SK-N-SH treated with all-trans-retinoic acid at 6 μM for 48 hours (cell line): Measurements from ENCODE around the gene RIC1.
"Not testable (repeated sequence)": the region's sequence is repeated elsewhere in the genome, so short reads cannot be mapped to it uniquely, and the experiment has no call there.

Experiments used
- ATAC-seq: fragments of 200-7000 bp; cut with Tn5 transposase; 3 replicates; pipeline ENCODE4 v1.9.1; 2020; ENCODE audit warnings: mild to moderate bottlenecking, moderate library complexity
- BACH2 ChIP-seq: fragments of 250-450 bp; sonication (Bioruptor Pico); IDR thresholded peaks from 2 replicates; pipeline ENCODE4 v1.9.0; 2021; ENCODE audit warnings: mild to moderate bottlenecking, borderline replicate concordance
- CREB5 ChIP-seq: fragments of 250-450 bp; sonication (Bioruptor Pico); IDR thresholded peaks from 2 replicates; pipeline ENCODE4 v1.5.1; 2020; ENCODE audit warnings: low read depth, mild to moderate bottlenecking, moderate library complexity
- CSRNP3 ChIP-seq: fragments of 250-450 bp; sonication (Bioruptor Pico); IDR thresholded peaks from 2 replicates; pipeline ENCODE4 v1.5.1; 2021; ENCODE audit warnings: mild to moderate bottlenecking, moderate library complexity
- ESRRG ChIP-seq: fragments of 250-450 bp; sonication (Bioruptor Pico); IDR thresholded peaks from 2 replicates; pipeline ENCODE4 v1.6.1; 2021; ENCODE audit warnings: mild to moderate bottlenecking
- ISL1 ChIP-seq: fragments of 250-450 bp; sonication (Bioruptor Pico); IDR thresholded peaks from 2 replicates; pipeline ENCODE4 v2.1.2; 2022; ENCODE audit warnings: mild to moderate bottlenecking, moderate library complexity
- OSR1 ChIP-seq: fragments of 250-450 bp; sonication (Bioruptor Pico); IDR thresholded peaks from 2 replicates; pipeline ENCODE4 v1.8.0; 2022; ENCODE audit warnings: moderate library complexity, mild to moderate bottlenecking, inconsistent platforms
- POU6F1 ChIP-seq: fragments of 250-450 bp; sonication (Bioruptor Pico); IDR thresholded peaks from 2 replicates; pipeline ENCODE4 v1.8.0; 2021; ENCODE audit warnings: low read depth, mild to moderate bottlenecking, moderate library complexity, borderline replicate concordance
- PPARA ChIP-seq: fragments of 250-450 bp; sonication (Bioruptor Pico); IDR thresholded peaks from 2 replicates; pipeline ENCODE4 v1.5.0; 2020; ENCODE audit warnings: mild to moderate bottlenecking, borderline replicate concordance
- RARB ChIP-seq: fragments of 250-450 bp; sonication (Bioruptor Pico); IDR thresholded peaks from 2 replicates; pipeline ENCODE4 v1.8.0; 2021; ENCODE audit warnings: mild to moderate bottlenecking, moderate library complexity
- TOX ChIP-seq: fragments of 250-450 bp; sonication (Bioruptor Pico); IDR thresholded peaks from 2 replicates; pipeline ENCODE4 v1.8.0; 2021; ENCODE audit warnings: mild to moderate bottlenecking, moderate library complexity, borderline replicate concordance
- ZC3H10 ChIP-seq: fragments of 250-450 bp; sonication (Bioruptor Pico); IDR thresholded peaks from 2 replicates; pipeline ENCODE4 v1.5.1; 2021; ENCODE audit warnings: mild to moderate bottlenecking, moderate library complexity
- ZFP3 ChIP-seq: fragments of 250-450 bp; sonication (Bioruptor Pico); IDR thresholded peaks from 2 replicates; pipeline ENCODE4 v1.5.0; 2020; ENCODE audit warnings: mild to moderate bottlenecking, moderate library complexity
- ZFP30 ChIP-seq: fragments of 450-650 bp; formaldehyde crosslinking; IDR thresholded peaks from 2 replicates; pipeline ENCODE4 v1.5.0; 2022; ENCODE audit warnings: mild to moderate bottlenecking, moderate library complexity
- ZNF565 ChIP-seq: fragments of 450-650 bp; formaldehyde crosslinking; conservative IDR thresholded peaks from 2 replicates; pipeline ENCODE4 v1.5.0; 2020; ENCODE audit warnings: low read depth, mild to moderate bottlenecking, moderate library complexity
- ZNF8 ChIP-seq: fragments of 450-650 bp; formaldehyde crosslinking; IDR thresholded peaks from 2 replicates; pipeline ENCODE4 v1.5.0; 2020; ENCODE audit warnings: mild to moderate bottlenecking, moderate library complexity
- TF ChIP-seq, protein P1 (sequence below): fragments of 250-450 bp; sonication (Bioruptor Pico); IDR thresholded peaks from 2 replicates; pipeline ENCODE4 v1.5.0; 2020; ENCODE audit warnings: mild to moderate bottlenecking, moderate library complexity

The RIC1 gene

GRCh38 chr9:5670079-5670478 lies 41.2 kb downstream of the RIC1 start:
- TF ChIP-seq CSRNP3 (CRISPR knock-in tag) (no peak), ZNF8 (no peak), ZC3H10 (CRISPR knock-in tag) (no peak), ESRRG (CRISPR knock-in tag) (no peak), ZFP3 (CRISPR knock-in tag) (no peak), PPARA (CRISPR knock-in tag) (no peak), RARB (CRISPR knock-in tag) (no peak), ZFP30 (CRISPR knock-in tag) (no peak), CREB5 (CRISPR knock-in tag) (no peak)
- TF ChIP-seq, protein P1, sequence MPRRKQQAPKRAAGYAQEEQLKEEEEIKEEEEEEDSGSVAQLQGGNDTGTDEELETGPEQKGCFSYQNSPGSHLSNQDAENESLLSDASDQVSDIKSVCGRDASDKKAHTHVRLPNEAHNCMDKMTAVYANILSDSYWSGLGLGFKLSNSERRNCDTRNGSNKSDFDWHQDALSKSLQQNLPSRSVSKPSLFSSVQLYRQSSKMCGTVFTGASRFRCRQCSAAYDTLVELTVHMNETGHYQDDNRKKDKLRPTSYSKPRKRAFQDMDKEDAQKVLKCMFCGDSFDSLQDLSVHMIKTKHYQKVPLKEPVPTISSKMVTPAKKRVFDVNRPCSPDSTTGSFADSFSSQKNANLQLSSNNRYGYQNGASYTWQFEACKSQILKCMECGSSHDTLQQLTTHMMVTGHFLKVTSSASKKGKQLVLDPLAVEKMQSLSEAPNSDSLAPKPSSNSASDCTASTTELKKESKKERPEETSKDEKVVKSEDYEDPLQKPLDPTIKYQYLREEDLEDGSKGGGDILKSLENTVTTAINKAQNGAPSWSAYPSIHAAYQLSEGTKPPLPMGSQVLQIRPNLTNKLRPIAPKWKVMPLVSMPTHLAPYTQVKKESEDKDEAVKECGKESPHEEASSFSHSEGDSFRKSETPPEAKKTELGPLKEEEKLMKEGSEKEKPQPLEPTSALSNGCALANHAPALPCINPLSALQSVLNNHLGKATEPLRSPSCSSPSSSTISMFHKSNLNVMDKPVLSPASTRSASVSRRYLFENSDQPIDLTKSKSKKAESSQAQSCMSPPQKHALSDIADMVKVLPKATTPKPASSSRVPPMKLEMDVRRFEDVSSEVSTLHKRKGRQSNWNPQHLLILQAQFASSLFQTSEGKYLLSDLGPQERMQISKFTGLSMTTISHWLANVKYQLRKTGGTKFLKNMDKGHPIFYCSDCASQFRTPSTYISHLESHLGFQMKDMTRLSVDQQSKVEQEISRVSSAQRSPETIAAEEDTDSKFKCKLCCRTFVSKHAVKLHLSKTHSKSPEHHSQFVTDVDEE (CRISPR knock-in tag), result no peak
- no peak for ATAC-seq

DNA sequence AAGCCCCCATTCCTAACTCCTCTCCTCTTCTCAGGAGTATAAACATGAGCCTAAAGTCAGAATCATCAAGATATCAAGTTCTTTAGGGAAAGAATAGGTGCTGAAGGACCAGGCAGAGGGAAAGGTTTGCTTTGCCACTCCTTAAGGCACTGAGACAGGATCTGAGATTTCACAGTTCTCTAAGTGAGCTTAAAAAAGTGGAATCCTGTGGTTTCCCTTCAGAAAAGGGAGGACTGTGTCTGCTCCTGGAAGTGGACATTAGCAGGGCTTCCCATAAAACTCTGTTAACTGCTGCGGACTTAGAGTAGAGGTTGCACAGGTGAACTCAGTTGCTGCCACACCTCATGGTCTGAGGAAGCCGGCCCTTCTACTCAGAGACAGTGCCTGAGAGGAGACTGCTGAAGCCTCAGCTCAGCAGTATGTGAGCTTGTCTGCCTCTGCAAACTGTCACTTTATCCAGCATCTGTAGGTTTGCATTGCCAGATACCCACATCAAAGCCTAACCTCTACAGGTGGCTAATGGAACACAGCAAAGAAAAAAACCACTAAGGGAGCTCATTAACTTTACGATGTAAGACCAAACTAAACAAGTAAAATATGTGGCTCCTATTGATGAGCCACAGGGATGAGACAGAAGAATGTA lies 42.9 kb downstream of the RIC1 start:
- TF ChIP-seq TOX (CRISPR knock-in tag) (no peak), ZNF565 (CRISPR knock-in tag) (no peak), ISL1 (CRISPR knock-in tag) (0 out of 2 replicates have a peak, but pooled peaks have one; percentile 13), OSR1 (no peak), RARB (CRISPR knock-in tag) (no peak)
- ATAC-seq, result peak; percentile 54; the same call in 2 of the 3 replicates

DNA sequence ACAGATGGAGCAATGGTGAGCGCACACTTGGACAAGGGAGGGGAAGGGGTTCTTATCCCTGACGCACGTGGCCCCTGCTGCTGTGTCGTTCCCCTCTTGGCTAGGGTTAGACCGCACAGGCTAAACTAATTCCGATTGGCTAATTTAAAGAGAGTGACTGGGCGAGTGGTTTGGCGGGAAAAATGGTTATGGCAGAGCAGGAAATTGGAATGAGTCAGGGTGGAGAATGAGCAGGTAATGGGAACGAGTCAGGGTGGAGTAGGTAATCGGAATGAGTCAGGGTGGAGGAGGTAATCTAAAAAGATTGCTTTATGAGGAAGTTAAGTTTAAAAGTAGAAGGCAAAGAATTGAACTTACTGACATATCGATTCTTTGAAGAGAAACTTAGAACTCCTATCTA lies 46.1 kb downstream of the RIC1 start:
- not testable (repeated sequence) for ATAC-seq

- not testable (repeated sequence) for ATAC-seq
Observed at GRCh38 chr9:5683591-5683990, 54.7 kb downstream of the RIC1 start.

GRCh38 chr9:5684101-5684500 lies 55.2 kb downstream of the RIC1 start:
- no peak for TF ChIP-seq POU6F1 (CRISPR knock-in tag)
- TF ChIP-seq BACH2, result no peak
- TF ChIP-seq, protein P1 (CRISPR knock-in tag), result no peak
- no peak for TF ChIP-seq ESRRG (CRISPR knock-in tag)
- no peak for TF ChIP-seq OSR1

More at GRCh38 chr9:5684101-5684500, 55.2 kb downstream of the RIC1 start:
- ATAC-seq, result no peak
